Prostate gland (tissue), 2 donors: ENCODE measurements around the gene GABBR2. TPM values are rescaled to one million over a fixed set of nuclear protein-coding genes. Genes with fewer than 3 reads are reported as not detected.

Source experiments
- DNase-seq: peaks from one replicate; pipeline ENCODE4 v3.0.0-alpha.2; 2019; ENCODE audit warnings: low spot score
- H3K27ac ChIP-seq, 2 donors: fragments of 200-600 bp; sonication (generic); 2 replicates each; pipeline ENCODE4 v1.5.1; 2017 to 2019
- H3K27me3 ChIP-seq: fragments of 200-600 bp; sonication (generic); replicated peaks from 2 replicates; pipeline ENCODE4 v1.5.1; 2019; ENCODE audit not compliant: insufficient read depth
- H3K36me3 ChIP-seq, 2 donors: fragments of 200-600 bp; sonication (generic); 1 replicate in 1 of 2; 2 replicates in 1 of 2; pipeline versions ENCODE4 v1.5.1 to v1.8.1; 2017 to 2019
- H3K4me1 ChIP-seq: fragments of 200-600 bp; sonication (generic); replicated peaks from 2 replicates; pipeline ENCODE4 v1.5.1; 2019
- H3K4me3 ChIP-seq, 2 donors: fragments of 200-600 bp; sonication (generic); 2 replicates each; pipeline ENCODE4 v1.5.1; 2017 to 2019
- H3K9me3 ChIP-seq: fragments of 200-600 bp; sonication (generic); 2 replicates; pipeline ENCODE4 v1.5.1; 2017
- CTCF ChIP-seq, 4 experiments: fragments of 200-600 bp in 2 of 4; fragments of 450-650 bp in 2 of 4; sonication (generic) in 2 of 4; IDR thresholded peaks; 1 replicate in 3 of 4; 2 replicates in 1 of 4; pipeline ENCODE4 v1.5.1; 2016 to 2019; ENCODE audit warnings: antibody characterized with exemption in 4 of 4, mild to moderate bottlenecking in 2 of 4, moderate library complexity in 2 of 4
- POLR2A ChIP-seq: fragments of 450-650 bp; IDR thresholded peaks from one replicate; pipeline ENCODE4 v1.6.1; 2016; ENCODE audit warnings: antibody characterized with exemption, mild to moderate bottlenecking
- POLR2AphosphoS5 ChIP-seq: sonication (generic); formaldehyde crosslinking; IDR thresholded peaks from one replicate; pipeline ENCODE4 v1.6.1; 2017; ENCODE audit warnings: antibody characterized with exemption
- WGBS: methylation state at CpG from one replicate; pipeline ENCODE4 v1.1.5; 2018; 5-methylcytosine and 5-hydroxymethylcytosine counted together
- intact Hi-C: fragments of 100-400 bp; cut with DNase I; formaldehyde crosslinking; loops from one replicate; pipeline ENCODE4 v1.14.2; 2022
- total RNA-seq, 2 donors: library from RNA; depleted of rRNA; stranded (reverse); fragments of >200 nt; gene quantifications; one replicate each; pipeline ENCODE4 v1.1.0, GENCODE V29; 2016

Gene GABBR2
- total RNA-seq, 2 donors from 2014 or later = 0.97 TPM; not detected in 1

- H3K27ac ChIP-seq = no peak overlapping the region
- H3K4me1 ChIP-seq = no peaks in the 10 kb centered on the region
- H3K4me3 ChIP-seq = no peak overlapping the region
- no peaks in the 10 kb centered on the region for H3K36me3 ChIP-seq
- WGBS = 77% methylated on average over 2 of the region's 2 CpGs
- no peaks in the 10 kb centered on the region for H3K9me3 ChIP-seq
- TF ChIP-seq CTCF (IDR thresholded peaks at IDR 0.05) (no peak), POLR2AphosphoS5 (no peak), POLR2A (no peak)
- DNase-seq = no peak
- peaks cover 2% of the 10 kb centered on the region for H3K27me3 ChIP-seq
- intact Hi-C loops = no loop called here
Measured at GRCh38 chr9:98369471-98369870, 339.3 kb downstream of the GABBR2 start.

DNA sequence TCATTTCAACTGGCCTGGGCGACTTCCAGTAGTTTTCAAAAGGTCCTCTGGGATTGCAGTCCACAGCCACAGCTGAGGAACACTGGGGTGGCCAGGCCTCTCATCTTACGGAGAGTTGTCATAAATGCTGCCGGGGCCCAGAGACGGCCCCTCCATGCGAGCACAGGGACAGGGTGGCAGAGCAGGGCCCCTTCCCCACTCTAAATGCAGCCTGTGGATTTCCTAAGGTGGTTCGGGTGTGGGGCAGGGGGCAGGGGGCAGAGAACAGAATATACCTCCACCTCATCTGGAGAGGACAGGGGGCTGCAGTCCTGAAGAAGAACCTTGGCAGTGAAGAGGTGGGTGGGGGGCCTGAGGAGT lies 339.7 kb downstream of the GABBR2 start:
- H3K4me3 ChIP-seq = no peak overlapping the region
- TF ChIP-seq POLR2AphosphoS5 = no peak
- TF ChIP-seq POLR2A = no peak
- no peak for TF ChIP-seq CTCF (IDR thresholded peaks at IDR 0.05)
- DNase-seq = no peak
- no peaks in the 10 kb centered on the region for H3K4me1 ChIP-seq
- no peaks in the 10 kb centered on the region for H3K9me3 ChIP-seq
- intact Hi-C loops = no loop called here
- no peak overlapping the region for H3K27ac ChIP-seq
- peaks cover 2% of the 10 kb centered on the region for H3K27me3 ChIP-seq
- no peaks in the 10 kb centered on the region for H3K36me3 ChIP-seq
- WGBS = 84% methylated on average over 6 of the region's 6 CpGs

GRCh38 chr9:98368366-98369065 lies 340.2 kb downstream of the GABBR2 start:
- Histone ChIP-seq H3K27me3 (peaks cover 2% of the 10 kb centered on the region), H3K4me3 (no peak overlapping the region), H3K27ac (no peak overlapping the region), H3K36me3 (no peaks in the 10 kb centered on the region), H3K4me1 (no peaks in the 10 kb centered on the region), H3K9me3 (no peaks in the 10 kb centered on the region)
- TF ChIP-seq CTCF (IDR thresholded peaks at IDR 0.05) (no peak), POLR2A (no peak), POLR2AphosphoS5 (no peak)
- intact Hi-C loops = no loop called here
- no peak for DNase-seq
- 88% methylated on average over 9 of the region's 9 CpGs for WGBS

DNA sequence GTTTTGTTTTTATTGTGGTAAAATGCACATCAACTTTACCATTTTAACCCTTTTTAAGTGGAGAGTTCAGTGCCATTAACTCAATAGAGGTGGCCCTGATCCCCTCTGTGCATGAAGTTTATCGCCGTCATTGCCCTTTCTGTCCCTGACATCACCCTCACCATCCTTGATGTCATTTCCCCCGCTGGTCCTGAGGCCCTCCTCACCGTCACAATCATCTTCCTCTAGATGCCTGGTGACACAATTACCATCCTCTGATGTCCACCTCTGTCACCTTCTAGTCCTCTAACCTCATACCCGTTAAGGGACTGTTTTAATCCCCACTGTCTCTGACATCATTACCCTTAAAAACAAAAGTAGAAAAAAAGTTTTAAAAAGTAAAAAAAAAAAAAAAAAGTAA lies 340.8 kb downstream of the GABBR2 start:
- H3K27me3 ChIP-seq = no peaks in the 10 kb centered on the region
- H3K27ac ChIP-seq = no peak overlapping the region
- H3K9me3 ChIP-seq = no peaks in the 10 kb centered on the region
- intact Hi-C loops = no loop called here
- no peak overlapping the region for H3K4me3 ChIP-seq
- TF ChIP-seq CTCF (IDR thresholded peaks at IDR 0.05) (no peak), POLR2AphosphoS5 (no peak), POLR2A (no peak)
- H3K36me3 ChIP-seq = no peaks in the 10 kb centered on the region
- DNase-seq = no peak
- no peaks in the 10 kb centered on the region for H3K4me1 ChIP-seq
- 81% methylated on average over 5 of the region's 5 CpGs for WGBS

GRCh38 chr9:98367371-98367900 lies 341.3 kb downstream of the GABBR2 start:
- Histone ChIP-seq H3K9me3 (no peaks in the 10 kb centered on the region), H3K36me3 (no peaks in the 10 kb centered on the region), H3K4me1 (no peaks in the 10 kb centered on the region), H3K27me3 (no peaks in the 10 kb centered on the region), H3K4me3 (no peak overlapping the region), H3K27ac (no peak overlapping the region)
- DNase-seq = no peak
- WGBS = 66% methylated on average over 5 of the region's 5 CpGs
- intact Hi-C loops = no loop called here
- TF ChIP-seq POLR2A = no peak
- no peak for TF ChIP-seq CTCF (IDR thresholded peaks at IDR 0.05)
- no peak for TF ChIP-seq POLR2AphosphoS5
